H1 (cell line): ENCODE results near the gene FAM149A. TPM values are rescaled to one million over a fixed set of nuclear protein-coding genes. Genes with fewer than 3 reads are reported as not detected.

ENCODE experiments used
- ASH2L ChIP-seq: fragments of 200-600, 300-600 bp; sonication (generic); IDR thresholded peaks from one replicate; pipeline ENCODE4 v1.7.1; 2017; ENCODE audit warnings: low read length
- HDAC2 ChIP-seq, 2 experiments: fragments of 300-600 bp in 1 of 2; sonication (generic) in 1 of 2; IDR thresholded peaks; 2 replicates each; pipeline ENCODE4 v1.6.1; 2011 to 2012; ENCODE audit warnings: low read depth in 2 of 2, low read length in 2 of 2, mild to moderate bottlenecking in 2 of 2, moderate library complexity in 2 of 2, borderline replicate concordance in 1 of 2, inconsistent platforms in 1 of 2
- HDAC6 ChIP-seq: IDR thresholded peaks from one replicate; pipeline ENCODE4 v1.7.1; 2012; ENCODE audit warnings: low read depth, mild to moderate bottlenecking, inconsistent platforms, low read length, moderate library complexity
- KDM1A ChIP-seq: fragments of 200-600, 300-600 bp; sonication (generic); IDR thresholded peaks from 2 replicates; pipeline ENCODE4 v1.7.1; 2016; ENCODE audit warnings: mild to moderate bottlenecking, low read length, borderline replicate concordance
- MAFK ChIP-seq: IDR thresholded peaks from 2 replicates; pipeline ENCODE4 v1.6.1; 2012; ENCODE audit warnings: low read depth, mild to moderate bottlenecking, improper control_type of control experiment, low read length
- polyA plus RNA-seq, 7 experiments: library from polyadenylated mRNA; depleted of rRNA in 3 of 7; stranded (reverse) in 5 of 7; unstranded in 2 of 7; fragments of >200 nt in 5 of 7; fragments of 200-250 nt in 2 of 7; gene quantifications; 1 replicate in 5 of 7; 2 replicates in 1 of 7; 4 replicates in 1 of 7; pipeline versions ENCODE4 v1.2.1 to v1.2.3, GENCODE V29; 2011 to 2013; ENCODE audit warnings: missing spikeins in 2 of 7, mixed read lengths in 2 of 7
- total RNA-seq: library from RNA; stranded (reverse); fragmentation: NEBNext Ultra II Directional; extraction: Animal tissue kit (Norgen Biotek cat#: 25700); gene quantifications from 2 replicates; pipeline ENCODE4 v1.2.1, GENCODE V29; 2021
- TF ChIP-seq, protein P1 (sequence below): fragments of 300-600 bp; sonication (generic); IDR thresholded peaks from 2 replicates; pipeline ENCODE4 v1.7.1; 2012; ENCODE audit warnings: low read length, moderate library complexity, mild to moderate bottlenecking, inconsistent platforms; ENCODE audit not compliant: insufficient replicate concordance

The FAM149A gene
- total and polyA plus RNA-seq, 2 of the 8 experiments (the other 6 are each of a cell fraction or from before 2014, with no cell fraction given): 6.1 to 8.5 TPM

DNA sequence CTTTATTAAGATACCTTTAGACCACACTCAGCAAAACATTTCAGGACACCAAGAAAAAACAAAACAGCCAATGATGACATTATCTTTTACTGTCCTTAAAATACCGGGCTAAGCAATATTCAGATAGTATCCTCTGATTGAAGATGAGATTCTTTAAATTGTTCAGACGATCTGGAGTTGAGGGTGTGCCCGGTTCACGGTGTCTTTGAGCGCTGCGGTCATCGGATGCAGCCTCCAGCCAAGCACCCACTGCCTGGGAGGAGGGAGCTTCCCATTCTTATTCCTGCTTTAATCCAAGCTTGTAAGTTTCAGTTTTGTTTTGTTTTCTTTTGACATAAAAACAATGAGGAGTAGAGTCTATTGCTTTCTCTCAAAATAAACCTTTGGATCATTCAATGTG is 14.1 kb downstream of the FAM149A start (continued):
- TF ChIP-seq HDAC2 (IDR thresholded peaks at IDR 0.05; ENCODE audit: borderline replicate concordance in 1 of 2, low read depth in 2 of 2, low read length in 2 of 2) (no peak), HDAC6 (no peak), KDM1A (no peak), MAFK (no peak), ASH2L (no peak)
- TF ChIP-seq, protein P1, sequence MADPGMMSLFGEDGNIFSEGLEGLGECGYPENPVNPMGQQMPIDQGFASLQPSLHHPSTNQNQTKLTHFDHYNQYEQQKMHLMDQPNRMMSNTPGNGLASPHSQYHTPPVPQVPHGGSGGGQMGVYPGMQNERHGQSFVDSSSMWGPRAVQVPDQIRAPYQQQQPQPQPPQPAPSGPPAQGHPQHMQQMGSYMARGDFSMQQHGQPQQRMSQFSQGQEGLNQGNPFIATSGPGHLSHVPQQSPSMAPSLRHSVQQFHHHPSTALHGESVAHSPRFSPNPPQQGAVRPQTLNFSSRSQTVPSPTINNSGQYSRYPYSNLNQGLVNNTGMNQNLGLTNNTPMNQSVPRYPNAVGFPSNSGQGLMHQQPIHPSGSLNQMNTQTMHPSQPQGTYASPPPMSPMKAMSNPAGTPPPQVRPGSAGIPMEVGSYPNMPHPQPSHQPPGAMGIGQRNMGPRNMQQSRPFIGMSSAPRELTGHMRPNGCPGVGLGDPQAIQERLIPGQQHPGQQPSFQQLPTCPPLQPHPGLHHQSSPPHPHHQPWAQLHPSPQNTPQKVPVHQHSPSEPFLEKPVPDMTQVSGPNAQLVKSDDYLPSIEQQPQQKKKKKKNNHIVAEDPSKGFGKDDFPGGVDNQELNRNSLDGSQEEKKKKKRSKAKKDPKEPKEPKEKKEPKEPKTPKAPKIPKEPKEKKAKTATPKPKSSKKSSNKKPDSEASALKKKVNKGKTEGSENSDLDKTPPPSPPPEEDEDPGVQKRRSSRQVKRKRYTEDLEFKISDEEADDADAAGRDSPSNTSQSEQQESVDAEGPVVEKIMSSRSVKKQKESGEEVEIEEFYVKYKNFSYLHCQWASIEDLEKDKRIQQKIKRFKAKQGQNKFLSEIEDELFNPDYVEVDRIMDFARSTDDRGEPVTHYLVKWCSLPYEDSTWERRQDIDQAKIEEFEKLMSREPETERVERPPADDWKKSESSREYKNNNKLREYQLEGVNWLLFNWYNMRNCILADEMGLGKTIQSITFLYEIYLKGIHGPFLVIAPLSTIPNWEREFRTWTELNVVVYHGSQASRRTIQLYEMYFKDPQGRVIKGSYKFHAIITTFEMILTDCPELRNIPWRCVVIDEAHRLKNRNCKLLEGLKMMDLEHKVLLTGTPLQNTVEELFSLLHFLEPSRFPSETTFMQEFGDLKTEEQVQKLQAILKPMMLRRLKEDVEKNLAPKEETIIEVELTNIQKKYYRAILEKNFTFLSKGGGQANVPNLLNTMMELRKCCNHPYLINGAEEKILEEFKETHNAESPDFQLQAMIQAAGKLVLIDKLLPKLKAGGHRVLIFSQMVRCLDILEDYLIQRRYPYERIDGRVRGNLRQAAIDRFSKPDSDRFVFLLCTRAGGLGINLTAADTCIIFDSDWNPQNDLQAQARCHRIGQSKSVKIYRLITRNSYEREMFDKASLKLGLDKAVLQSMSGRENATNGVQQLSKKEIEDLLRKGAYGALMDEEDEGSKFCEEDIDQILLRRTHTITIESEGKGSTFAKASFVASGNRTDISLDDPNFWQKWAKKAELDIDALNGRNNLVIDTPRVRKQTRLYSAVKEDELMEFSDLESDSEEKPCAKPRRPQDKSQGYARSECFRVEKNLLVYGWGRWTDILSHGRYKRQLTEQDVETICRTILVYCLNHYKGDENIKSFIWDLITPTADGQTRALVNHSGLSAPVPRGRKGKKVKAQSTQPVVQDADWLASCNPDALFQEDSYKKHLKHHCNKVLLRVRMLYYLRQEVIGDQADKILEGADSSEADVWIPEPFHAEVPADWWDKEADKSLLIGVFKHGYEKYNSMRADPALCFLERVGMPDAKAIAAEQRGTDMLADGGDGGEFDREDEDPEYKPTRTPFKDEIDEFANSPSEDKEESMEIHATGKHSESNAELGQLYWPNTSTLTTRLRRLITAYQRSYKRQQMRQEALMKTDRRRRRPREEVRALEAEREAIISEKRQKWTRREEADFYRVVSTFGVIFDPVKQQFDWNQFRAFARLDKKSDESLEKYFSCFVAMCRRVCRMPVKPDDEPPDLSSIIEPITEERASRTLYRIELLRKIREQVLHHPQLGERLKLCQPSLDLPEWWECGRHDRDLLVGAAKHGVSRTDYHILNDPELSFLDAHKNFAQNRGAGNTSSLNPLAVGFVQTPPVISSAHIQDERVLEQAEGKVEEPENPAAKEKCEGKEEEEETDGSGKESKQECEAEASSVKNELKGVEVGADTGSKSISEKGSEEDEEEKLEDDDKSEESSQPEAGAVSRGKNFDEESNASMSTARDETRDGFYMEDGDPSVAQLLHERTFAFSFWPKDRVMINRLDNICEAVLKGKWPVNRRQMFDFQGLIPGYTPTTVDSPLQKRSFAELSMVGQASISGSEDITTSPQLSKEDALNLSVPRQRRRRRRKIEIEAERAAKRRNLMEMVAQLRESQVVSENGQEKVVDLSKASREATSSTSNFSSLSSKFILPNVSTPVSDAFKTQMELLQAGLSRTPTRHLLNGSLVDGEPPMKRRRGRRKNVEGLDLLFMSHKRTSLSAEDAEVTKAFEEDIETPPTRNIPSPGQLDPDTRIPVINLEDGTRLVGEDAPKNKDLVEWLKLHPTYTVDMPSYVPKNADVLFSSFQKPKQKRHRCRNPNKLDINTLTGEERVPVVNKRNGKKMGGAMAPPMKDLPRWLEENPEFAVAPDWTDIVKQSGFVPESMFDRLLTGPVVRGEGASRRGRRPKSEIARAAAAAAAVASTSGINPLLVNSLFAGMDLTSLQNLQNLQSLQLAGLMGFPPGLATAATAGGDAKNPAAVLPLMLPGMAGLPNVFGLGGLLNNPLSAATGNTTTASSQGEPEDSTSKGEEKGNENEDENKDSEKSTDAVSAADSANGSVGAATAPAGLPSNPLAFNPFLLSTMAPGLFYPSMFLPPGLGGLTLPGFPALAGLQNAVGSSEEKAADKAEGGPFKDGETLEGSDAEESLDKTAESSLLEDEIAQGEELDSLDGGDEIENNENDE: no peak
